Pons (tissue), 1 donor: ENCODE data around the gene UBR3.

Experiments
- DNase-seq: peaks from one replicate; pipeline ENCODE4 v3.0.0-alpha.2; 2016; ENCODE audit warnings: low spot score

The UBR3 gene

DNA sequence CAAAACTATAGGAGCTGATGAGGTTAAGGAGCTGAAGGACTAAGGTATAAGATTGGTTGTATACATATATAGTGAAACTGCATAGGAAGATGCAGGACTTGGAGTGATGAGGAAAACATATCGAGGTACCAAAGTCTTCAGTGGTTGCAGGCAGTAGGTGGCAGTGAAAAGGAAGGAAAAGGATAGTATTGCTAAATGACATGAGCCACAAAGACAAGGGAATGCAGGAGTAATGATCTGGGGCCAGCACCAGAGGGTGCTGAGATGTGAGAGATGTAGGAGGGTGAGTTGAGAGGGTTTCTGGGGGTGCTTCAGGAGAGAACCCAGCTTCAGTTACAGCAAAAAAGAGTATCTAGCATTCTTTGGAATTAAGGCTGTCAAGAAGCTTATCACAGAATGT lies 178.4 kb downstream of the UBR3 start:
- no peak for DNase-seq

DNA sequence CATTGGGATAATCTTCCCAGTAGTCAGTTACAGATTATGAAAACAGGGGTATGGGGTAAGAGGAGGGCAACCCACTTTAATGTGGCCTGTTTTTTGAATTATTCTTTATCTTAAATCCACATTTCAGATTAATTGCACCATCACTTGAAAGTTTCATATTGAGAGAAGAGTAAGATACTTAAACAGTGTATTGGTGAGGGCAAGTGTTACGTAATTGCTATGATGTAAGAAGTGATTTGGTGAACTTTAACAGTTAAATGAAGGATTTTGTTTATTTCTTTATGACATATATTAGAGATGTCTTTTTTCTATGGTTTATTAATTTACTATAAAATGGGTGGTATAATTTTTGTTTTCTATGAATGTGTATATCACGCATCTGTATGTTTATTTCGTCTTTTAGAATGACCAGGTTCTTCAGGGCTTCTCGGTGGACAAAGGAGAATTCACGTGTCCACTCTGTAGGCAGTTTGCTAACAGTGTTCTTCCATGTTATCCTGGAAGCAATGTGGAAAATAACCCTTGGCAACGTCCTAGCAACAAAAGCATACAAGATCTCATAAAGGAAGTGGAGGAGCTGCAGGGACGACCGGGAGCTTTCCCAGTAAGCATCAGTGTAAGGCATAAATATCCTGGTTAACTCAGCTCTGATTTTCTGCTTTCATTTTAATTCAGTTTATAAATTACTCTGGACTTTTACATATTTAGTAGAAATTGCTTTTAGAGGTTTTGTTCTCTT lies 179.5 kb downstream of the UBR3 start:
- no peak for DNase-seq

DNA sequence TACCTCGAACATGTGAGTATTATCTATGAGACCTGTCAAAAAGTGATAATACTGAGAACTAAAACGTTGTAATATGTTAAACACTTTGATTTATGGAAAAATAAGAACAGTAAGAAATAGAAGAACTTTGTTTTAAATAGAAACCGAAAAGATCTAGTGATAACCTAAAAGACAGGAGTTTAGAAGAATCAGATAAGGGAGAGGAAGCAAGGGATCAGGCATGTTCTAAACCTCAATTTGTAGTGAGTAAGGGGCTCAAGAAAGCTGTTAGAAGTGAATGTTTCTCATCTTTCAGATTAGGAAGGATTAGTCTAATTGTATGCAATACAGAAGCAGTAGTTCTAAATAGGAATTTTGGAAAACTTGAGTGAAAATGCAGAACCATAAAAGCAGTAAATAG lies 182.0 kb downstream of the UBR3 start:
- no peak for DNase-seq

DNA sequence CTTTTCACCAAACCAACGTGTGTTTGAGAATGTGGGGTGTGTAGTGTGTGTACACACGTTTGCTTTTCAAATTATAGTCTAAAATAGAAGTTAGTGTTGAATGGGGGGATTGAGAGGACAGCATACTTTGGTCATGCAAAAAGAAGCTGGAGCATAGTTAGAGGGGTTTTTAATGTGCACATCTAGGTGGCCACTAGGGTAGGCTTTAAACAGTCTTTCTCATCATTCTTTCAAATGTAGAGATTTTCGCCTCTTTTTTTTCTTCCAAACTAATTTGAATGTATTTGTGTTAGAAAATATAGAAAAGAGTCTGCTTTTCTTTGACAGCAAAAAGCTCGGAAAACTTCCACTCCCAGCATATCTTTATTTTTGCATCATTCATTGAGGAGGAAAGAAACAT lies 185.5 kb downstream of the UBR3 start:
- no peak for DNase-seq

DNA sequence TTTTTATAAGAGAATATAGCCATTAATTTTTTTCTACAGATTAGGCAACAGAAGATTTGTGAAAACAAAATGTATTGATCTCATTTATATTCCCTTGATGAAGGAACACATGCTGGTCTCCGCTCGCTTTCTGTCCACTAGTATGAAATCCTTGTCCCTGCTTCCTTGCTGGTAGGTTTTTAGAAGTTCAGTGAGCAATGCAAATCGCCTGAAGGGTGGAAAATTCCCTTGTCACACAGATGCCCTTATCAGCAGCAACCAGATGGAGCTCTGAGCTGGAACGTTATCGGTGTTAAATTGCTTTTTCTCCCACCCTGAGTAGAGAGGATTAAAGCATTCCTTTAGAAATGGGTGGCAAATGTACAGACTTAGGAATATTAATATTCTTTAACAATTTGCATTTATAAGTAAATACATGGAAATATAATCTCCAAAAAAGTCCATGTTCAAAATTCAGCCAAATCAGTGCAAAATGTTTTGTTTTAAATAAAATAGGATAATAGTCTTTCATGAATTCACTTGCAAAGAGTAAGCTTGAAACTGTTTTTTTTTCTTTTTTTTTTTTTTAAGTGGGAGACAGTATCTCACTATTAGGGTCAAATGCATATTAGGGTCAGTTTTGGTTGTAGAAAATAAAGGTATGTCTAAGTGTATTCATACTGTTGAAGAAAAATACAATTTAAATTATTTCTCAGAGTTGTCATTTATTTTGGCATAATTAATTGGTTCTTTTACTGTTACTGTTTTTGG lies 186.7 kb downstream of the UBR3 start:
- DNase-seq, result peak; percentile 15

DNA sequence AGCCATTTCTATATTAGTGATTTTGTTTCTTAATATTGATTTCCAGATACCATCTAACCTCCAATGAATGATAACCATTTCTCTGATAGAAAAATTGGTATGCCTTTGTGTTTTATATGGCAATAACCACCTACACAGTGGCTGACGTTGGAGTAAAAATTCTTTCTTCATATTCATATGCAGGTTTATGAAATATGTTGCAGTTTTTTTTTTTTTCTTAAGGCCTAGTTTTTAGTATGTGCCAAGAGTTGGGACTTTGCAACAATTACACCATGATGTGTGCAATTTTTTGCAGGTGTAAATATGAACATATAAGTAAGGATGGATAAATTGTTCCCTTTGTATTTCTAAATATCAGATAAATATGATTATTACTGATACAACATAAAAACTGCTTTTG lies 187.5 kb downstream of the UBR3 start:
- no peak for DNase-seq

DNA sequence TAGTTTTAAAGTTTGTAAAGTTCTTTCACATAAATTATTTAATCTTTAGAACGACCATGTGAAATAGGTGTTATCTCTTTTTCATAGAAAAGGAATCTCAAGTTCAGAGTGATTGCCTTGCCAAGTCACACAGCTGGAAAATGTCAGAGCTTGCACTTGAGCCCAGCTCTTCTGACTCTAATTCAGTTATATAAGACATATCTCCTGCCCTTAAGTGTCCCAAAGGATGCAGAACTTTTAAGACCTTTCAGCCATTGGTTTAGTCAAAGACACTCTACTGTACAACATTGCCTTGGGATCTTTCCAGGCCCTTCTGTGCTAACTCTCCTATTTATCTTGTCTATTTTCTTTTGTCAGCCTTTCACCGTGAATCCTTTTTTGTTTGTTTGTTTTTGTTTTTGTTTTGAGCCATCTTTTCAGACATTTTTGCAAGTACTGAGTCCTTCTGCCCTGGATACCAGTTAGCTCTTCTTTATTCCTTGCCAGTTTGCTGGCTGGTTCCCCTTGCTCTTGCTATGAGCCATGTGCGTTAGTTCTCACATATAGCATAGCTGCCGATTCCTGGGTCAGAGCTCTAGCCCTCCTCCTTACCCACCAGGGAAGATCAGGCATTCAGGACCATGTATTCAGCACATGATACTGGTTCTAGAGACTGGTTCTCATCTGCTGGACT lies 190.7 kb downstream of the UBR3 start:
- DNase-seq, result no peak

DNA sequence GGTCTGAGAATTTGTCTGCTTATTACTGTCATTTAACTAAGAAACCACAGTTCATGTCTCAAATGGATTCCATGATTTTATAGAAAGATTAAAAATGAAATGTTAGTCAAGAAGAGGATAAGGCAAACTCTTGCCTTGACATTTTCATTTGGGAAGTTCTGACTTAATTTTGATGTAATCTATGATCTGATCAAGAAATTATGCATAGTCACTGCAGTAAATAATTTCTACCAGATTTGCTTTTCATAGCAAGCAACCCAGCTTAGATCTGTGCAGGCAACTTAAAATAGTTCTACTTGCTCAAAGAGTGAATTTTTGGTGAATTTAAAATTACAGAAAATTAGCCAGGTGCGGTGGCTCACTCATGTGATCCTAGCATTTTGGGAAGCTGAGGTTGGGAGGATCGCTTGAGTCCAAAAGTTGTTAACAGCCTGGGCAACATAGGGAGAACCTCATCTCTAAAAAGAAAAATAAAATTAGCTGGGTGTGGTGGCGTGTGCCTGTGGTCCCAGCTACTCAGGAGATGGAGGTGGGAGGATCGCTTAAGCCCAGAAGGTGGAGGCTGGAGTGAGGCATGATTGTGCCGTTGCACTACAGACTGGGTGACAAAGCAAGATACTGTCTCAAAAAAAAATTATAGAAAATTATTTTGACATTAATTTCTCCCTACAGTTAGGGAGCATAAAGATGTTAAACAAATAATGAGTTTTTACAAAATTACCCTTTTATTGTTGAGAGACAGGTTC lies 192.0 kb downstream of the UBR3 start:
- DNase-seq, result no peak

DNA sequence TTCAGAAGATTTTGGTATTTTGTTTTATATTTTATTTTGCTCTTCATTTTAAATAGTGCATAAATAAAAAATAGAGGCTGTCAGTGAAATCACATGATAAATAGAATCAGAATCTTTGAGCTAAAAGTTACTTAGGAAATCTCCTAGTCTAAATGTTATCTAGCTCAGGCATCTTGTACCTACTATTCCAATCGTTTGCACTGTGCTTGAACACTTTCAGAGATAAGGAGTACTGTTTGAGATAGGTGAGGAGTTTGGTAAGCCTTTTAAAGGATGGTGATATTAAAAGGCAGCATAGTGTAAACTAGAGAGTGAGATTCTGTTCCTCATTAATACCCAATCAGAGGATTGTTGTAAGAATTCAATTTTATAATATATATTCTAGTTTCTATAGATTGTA lies 193.5 kb downstream of the UBR3 start:
- DNase-seq, result no peak

DNA sequence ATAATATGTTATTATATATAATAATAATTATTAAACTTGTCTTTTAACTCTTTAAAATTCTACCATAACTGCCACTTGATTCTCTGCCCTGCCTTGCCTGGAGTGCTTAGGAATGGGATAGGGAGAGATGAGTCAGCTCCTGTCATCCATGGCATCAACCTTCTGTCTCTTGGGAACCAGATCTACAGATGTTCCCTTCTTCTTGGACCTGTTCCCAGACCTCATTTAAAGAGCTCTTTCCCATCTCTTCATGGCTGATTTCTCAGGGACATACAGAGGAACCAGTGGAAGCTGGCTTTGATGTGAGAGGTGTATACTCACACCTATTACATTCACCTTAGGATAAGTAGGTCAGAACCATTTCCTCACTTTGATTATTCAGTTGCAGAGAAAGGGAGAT lies 195.4 kb downstream of the UBR3 start:
- DNase-seq, result peak; percentile 24

DNA sequence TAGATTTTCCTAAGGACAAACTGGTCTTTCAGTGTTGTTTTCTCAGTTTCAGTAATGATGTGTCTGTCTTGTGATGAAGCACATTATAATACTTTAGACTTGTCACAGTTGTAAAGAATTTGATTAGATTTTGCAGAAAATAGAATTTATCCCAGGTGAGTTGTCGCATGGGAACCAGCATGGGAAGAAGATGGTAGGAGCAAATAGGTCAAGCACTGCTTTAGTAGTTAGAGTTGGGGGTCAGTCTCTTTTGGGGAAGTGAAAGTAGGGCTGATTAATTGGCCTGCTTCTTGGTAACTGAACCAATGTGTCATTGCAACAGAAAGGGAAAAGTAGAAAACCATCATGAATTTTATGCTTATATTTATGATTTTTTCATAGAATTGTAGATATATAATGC lies 197.5 kb downstream of the UBR3 start:
- no peak for DNase-seq

DNA sequence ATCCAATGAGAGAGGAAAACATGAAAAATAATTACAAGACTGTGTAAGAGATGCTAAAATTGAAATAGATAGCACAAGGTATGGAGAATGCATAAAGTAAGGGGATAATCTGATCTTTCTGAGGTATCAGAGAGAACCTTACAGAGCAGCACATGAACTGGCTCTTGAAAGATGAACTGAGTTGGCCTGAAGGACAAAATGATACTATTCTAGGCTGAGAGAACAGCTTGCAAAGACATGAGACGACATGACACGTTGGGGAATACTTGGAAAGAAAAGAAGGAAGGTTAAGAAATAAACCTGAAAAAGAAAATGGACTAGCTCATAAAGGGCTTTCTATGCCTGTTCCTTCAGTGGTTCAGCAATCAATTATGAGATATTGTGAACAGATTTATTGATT lies 198.0 kb downstream of the UBR3 start:
- peak; percentile 6 for DNase-seq

DNA sequence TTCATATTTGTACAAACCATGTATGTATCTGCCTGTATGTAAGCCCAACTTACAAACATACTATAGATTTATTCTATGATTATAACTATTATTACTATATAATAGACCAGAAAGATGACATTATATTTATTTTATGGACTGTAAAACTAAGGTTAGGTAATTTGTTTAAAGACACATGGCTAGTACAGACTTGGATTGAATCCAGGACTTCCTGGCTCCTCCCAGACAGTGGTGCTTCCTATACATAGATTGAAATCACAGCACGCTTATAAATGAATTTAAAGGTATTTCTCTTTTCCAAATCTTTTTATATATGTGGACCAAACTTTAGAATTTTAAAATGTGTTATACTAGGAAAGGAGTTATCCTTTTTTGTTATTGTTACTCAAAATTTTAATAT lies 199.1 kb downstream of the UBR3 start:
- no peak for DNase-seq

DNA sequence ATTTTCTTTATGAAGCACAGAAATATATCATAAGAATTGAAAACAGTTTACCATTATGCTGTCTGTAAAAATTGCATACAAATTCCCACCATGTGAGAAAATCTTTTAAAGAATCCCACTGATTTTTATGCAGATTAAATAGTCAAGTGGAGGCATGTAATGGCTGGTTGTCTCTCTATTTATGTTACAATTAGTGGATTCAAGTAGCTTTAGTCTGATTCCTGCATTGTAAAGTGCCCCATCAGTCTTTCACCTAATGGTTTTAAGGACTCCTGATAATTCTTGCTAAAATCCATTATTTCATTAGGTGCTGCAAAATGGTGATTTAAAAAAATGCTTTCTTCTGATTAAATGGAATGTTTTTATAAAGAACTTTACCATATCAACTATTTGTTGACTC lies 202.3 kb downstream of the UBR3 start:
- DNase-seq, result no peak

DNA sequence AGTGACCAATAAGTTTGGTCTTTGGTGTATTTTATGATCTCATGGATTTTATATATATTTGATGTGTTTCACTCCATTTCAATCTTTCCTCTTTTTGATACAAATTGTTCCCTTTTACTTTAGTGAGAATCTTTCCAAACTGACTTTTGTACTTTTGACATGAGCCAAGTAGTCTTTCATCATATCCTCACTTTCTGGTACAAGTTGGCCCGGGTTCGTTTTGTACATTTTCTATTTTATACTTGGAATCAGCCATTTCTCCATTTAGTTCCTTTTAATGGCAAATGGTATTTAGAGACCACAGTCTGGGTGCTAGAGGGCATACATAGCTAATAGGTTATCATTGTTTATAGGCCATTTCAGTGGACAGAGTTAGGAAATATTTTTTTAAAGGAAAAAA lies 202.8 kb downstream of the UBR3 start:
- no peak for DNase-seq

DNA sequence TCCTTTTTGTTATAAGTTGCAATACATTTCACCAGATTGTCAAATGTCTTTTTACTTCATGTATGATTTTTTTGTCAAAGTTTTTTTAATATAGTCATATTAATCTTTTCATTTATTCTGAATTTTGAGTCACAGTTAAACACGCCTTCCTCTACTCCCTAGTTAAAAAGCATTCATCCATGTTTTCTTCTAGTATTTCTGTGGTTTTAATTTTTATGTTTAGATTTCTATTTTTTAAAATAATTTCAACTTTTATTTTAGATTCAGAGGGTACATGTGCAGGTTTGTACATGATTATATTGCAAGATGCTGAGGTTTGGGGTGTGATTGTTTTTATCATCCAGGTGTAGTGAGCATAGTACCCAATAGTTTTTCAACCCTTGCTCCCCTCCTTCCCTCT lies 204.0 kb downstream of the UBR3 start:
- no peak for DNase-seq

DNA sequence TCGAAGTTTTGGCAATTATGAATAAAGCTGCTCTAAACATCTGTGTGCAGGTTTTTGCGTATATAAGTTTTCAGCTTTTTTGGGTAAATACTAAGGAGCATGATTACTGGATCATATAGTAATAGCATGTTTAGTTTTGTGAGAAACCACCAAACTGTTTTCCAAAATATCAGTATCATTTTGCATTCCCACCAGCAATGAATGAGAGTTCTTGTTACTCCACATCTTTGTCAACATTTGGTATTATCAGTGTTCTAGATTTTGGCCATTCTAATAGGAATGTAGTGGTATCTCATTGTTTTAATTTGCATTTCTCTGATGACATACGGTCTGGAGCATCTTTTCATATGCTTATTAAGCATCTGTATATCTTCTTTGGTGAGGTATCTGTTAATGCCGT lies 207.3 kb downstream of the UBR3 start:
- no peak for DNase-seq

DNA sequence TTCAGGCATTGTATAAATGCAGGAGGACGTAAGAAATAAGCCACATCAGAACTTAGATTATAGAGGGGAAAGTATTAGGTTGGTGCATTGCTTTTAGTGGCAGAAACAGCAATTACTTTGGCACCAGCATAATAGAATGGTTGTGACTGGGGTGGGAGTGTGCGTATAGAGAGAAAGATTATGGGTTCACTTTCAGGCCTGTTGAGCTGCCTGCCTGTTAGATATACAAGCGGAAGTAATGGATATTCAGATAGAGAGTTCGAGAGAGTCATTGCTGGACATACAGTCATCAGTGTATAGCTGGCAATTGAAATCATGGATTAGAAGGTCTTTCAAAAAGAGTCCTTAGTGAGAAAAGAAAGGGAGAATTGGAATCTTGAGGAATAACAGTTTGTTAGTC lies 211.5 kb downstream of the UBR3 start:
- no peak for DNase-seq

DNA sequence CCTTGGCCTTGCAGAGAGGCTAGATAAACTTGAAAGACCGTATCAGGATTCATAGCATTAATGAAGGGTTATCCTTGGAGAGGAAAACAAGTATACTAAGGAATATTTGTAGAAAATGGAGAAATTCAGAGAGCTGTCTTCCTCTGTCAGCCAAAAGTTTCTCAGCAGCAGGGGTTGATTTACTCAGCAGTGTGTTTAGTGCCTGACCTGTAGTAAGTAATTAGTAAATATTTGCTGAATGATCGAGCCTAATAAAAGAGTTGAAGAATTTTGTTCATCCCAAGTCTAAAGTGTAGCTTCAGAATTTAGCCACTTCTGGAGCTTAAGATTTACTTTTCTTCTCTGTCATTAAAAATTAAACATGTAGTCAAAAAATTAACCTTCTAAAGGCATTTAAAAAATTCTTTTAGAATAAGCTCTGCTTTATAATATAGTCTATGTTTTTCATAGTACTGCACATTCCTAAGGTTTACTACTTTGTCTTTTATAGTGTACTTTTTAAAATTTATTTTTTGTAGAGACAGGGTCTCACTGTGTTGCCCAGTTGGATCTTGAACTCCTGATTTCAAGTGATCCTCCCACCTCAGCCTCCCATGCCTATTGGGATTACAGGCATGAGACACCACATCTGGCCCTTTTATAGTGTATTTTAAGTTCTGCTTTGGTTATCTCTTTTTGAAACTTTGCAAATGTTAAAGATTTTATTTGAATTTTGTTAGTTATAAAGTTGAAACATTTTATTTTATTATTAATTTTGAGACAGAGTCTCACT lies 212.3 kb downstream of the UBR3 start:
- DNase-seq, result no peak

DNA sequence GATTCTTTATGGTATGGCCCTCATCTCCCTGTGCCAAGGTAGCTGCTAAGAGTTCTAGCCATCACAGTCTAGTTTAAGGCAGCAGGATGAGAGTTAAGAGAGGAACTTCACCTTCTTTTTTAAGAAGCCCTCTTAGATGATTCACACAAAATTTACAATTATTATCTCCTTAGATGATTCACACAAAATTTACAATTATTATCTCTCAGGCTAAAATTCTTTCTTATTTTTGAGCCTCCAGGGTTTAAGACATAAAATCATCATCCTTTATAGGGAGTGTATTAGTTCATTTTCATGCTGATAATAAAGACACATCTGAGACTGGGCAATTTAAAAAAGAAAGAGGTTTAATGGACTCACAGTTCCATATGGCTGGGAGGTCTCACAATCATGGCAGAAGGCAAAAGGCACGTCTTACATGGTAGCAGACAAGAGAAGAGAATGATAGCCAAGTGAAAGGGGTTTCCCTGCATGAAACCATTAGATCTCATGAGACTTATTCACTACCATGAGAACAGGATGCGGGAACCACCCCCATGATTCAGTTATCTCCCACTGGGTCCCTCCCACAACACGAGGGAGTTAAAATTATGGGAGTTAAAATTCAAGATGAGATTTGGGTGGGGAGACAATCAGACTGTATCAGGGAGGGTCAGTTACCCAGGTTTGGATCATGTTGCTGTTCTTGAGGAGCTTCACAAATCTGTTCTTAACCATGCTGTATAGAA lies 217.7 kb downstream of the UBR3 start:
- no peak for DNase-seq
